Spleen (tissue), 11 donors: ENCODE measurements around the gene VPS35L. TPM values are rescaled to one million over a fixed set of nuclear protein-coding genes. Genes with fewer than 3 reads are reported as not detected.
A peak's percentile ranks its signal among the peaks of the same experiment; 100 is the strongest.

Source experiments
- DNase-seq: peaks from one replicate; pipeline ENCODE4 v3.0.0-alpha.2; 2020
- H3K27ac ChIP-seq, 8 donors: fragments of 200-600 bp; sonication (generic) in 7 of 8; 1 replicate in 4 of 8; 2 replicates in 4 of 8; pipeline versions ENCODE4 v1.5.0 to v1.8.0; 2016 to 2021; ENCODE audit warnings: inconsistent platforms in 4 of 8, mild to moderate bottlenecking in 4 of 8, moderate library complexity in 1 of 8
- H3K27me3 ChIP-seq, 7 donors: fragments of 200-600 bp; sonication (generic) in 6 of 7; replicated peaks in 1 of 7; 1 replicate in 4 of 7; 2 replicates in 3 of 7; pipeline versions ENCODE4 v1.5.0 to v1.8.0; 2016 to 2021; ENCODE audit warnings: inconsistent platforms in 3 of 7, mild to moderate bottlenecking in 1 of 7
- H3K36me3 ChIP-seq, 6 donors: fragments of 200-600 bp; sonication (generic) in 5 of 6; 1 replicate in 4 of 6; 2 replicates in 2 of 6; pipeline versions ENCODE4 v1.5.0 to v1.8.0; 2016 to 2021; ENCODE audit warnings: inconsistent platforms in 2 of 6
- H3K4me1 ChIP-seq, 6 donors: fragments of 200-600 bp; sonication (generic) in 5 of 6; 1 replicate in 3 of 6; 2 replicates in 3 of 6; pipeline versions ENCODE4 v1.5.0 to v1.8.0; 2016 to 2021; ENCODE audit warnings: inconsistent platforms in 3 of 6
- H3K4me3 ChIP-seq, 8 donors: fragments of 200-600 bp; sonication (generic) in 7 of 8; 1 replicate in 4 of 8; 2 replicates in 4 of 8; pipeline versions ENCODE4 v1.5.0 to v1.8.0; 2016 to 2021; ENCODE audit warnings: inconsistent platforms in 4 of 8, mild to moderate bottlenecking in 4 of 8, moderate library complexity in 2 of 8
- H3K9me3 ChIP-seq, 8 donors: fragments of 200-600 bp; sonication (generic) in 7 of 8; 1 replicate in 4 of 8; 2 replicates in 4 of 8; pipeline versions ENCODE4 v1.5.0 to v1.8.0; 2016 to 2021; ENCODE audit warnings: inconsistent platforms in 4 of 8
- CTCF ChIP-seq, 11 experiments: fragments of 200-600 bp in 7 of 11; fragments of 450-650 bp in 4 of 11; sonication (generic) in 4 of 11; IDR thresholded peaks in 8 of 11; conservative IDR thresholded peaks in 3 of 11; 1 replicate in 7 of 11; 2 replicates in 4 of 11; pipeline versions ENCODE4 v1.4.0 to v1.8.0; 2016 to 2021; ENCODE audit warnings: antibody characterized with exemption in 11 of 11, inconsistent platforms in 4 of 11, mild to moderate bottlenecking in 1 of 11
- POLR2A ChIP-seq, 3 donors: fragments of 450-650 bp; IDR thresholded peaks; one replicate each; pipeline ENCODE4 v1.5.1; 2017; ENCODE audit warnings: antibody characterized with exemption in 3 of 3, mild to moderate bottlenecking in 1 of 3
- POLR2AphosphoS5 ChIP-seq, 3 donors: sonication (generic); formaldehyde crosslinking; IDR thresholded peaks; one replicate each; pipeline ENCODE4 v1.5.1; 2017; ENCODE audit warnings: antibody characterized with exemption in 3 of 3
- WGBS, 5 donors: extraction: QIAGEN DNeasy Blood & Tissue Kit in 3 of 5; methylation state at CpG; one replicate each; pipeline versions ENCODE4 v1.1.5 to v1.1.7; 2013 to 2018; 5-methylcytosine and 5-hydroxymethylcytosine counted together
- intact Hi-C: fragments of 100-400 bp; cut with DNase I; formaldehyde crosslinking; loops from one replicate; pipeline ENCODE4 v1.15.0; 2023; ENCODE audit warnings: low total_unique reads
- polyA plus RNA-seq, 3 donors: library from polyadenylated mRNA; stranded (reverse); fragments of 200-250 nt; gene quantifications; one replicate each; pipeline ENCODE4 v1.2.1, GENCODE V29; 2013
- total RNA-seq, 7 donors: library from RNA; depleted of rRNA in 3 of 7; stranded (reverse); fragments of >200 nt in 3 of 7; fragmentation: NEBNext Ultra II Directional in 4 of 7; extraction: Animal tissue kit (Norgen Biotek cat#: 25700) in 4 of 7; gene quantifications; one replicate each; pipeline versions ENCODE4 v1.1.0 to v1.2.1, GENCODE V29; 2016 to 2021
- donor health status: healthy with polysubstance abuse.
- donor health status: DM: no; HTN: no; CAD: no; lungs with moderate emphysema.
- donor health status: DM: no; HTN: no; CAD: no.
- donor health status: Bipolar disorder and iron deficiency.
- donor health status: healthy.
- donor health status: DM: no; HTN: no; CAD: no.
- donor health status: DM: yes; HTN: yes; CAD: no.

Gene VPS35L
- total and polyA plus RNA-seq, 10 donors: 22.9 to 76.1 (median 58.0) TPM

- WGBS, 5 donors: 96 to 98% (median 97%) methylated on average over 8 of the region's 8 CpGs
- no peak for DNase-seq
- Histone ChIP-seq H3K9me3 (peaks cover 0 to 5% (median 0%) of the 10 kb centered on the region in 8 donors), H3K27ac (no peak overlapping the region), H3K36me3 (peaks cover 2 to 100% (median 66%) of the 10 kb centered on the region in 6 donors), H3K27me3 (no peaks in the 10 kb centered on the region), H3K4me1 (no peaks in the 10 kb centered on the region), H3K4me3 (no peak overlapping the region)
- intact Hi-C loops: no loop called here
- TF ChIP-seq POLR2A (IDR thresholded peaks at IDR 0.05) (no peak), CTCF (IDR thresholded peaks at IDR 0.05 in 8 of 11, conservative IDR thresholded peaks at IDR 0.05 in 3 of 11) (no peak), POLR2AphosphoS5 (IDR thresholded peaks at IDR 0.05) (no peak)
Observed at GRCh38 chr16:19607616-19608280, 52.2 kb downstream of the VPS35L start.

- no peak overlapping the region for H3K27ac ChIP-seq
- DNase-seq: no peak
- intact Hi-C loops: no loop called here
- no peak overlapping the region for H3K4me3 ChIP-seq
- peaks cover 2 to 100% (median 63%) of the 10 kb centered on the region in 6 donors for H3K36me3 ChIP-seq
- H3K4me1 ChIP-seq: no peaks in the 10 kb centered on the region
- WGBS, 5 donors: 82 to 92% (median 87%) methylated on average over 5 of the region's 5 CpGs
- no peak for TF ChIP-seq CTCF (IDR thresholded peaks at IDR 0.05 in 8 of 11, conservative IDR thresholded peaks at IDR 0.05 in 3 of 11)
- TF ChIP-seq POLR2A (IDR thresholded peaks at IDR 0.05): no peak
- no peak for TF ChIP-seq POLR2AphosphoS5 (IDR thresholded peaks at IDR 0.05)
- H3K27me3 ChIP-seq: no peaks in the 10 kb centered on the region
- peaks cover 0 to 5% (median 0%) of the 10 kb centered on the region in 8 donors for H3K9me3 ChIP-seq
Observed at GRCh38 chr16:19609359-19609758, 53.9 kb downstream of the VPS35L start.

DNA sequence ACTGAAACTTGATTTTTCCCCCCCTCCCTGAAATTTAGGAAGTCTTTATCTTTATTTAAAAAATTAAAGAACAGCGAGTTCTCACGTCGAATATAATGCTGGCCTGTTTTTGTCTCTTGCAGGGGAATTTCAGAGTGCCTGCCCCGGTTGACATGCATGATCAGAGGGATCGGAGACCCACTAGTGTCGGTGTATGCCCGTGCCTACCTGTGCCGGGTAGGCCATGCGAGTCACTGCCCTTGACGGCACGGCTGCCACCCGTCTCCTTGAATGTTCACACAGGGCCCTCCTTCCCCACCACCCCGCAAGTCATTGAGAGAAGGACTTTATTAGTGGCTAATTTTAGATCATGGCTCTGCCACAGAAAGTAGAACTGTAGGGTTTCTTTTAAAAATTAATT lies 54.7 kb downstream of the VPS35L start:
- H3K9me3 ChIP-seq: peaks cover 0 to 5% (median 0%) of the 10 kb centered on the region in 8 donors
- TF ChIP-seq POLR2AphosphoS5 (IDR thresholded peaks at IDR 0.05) (peak in 1 of 3 donors; percentile 16), CTCF (IDR thresholded peaks at IDR 0.05 in 8 of 11, conservative IDR thresholded peaks at IDR 0.05 in 3 of 11) (no peak), POLR2A (IDR thresholded peaks at IDR 0.05) (no peak)
- H3K4me3 ChIP-seq: no peak overlapping the region
- no peak for DNase-seq
- H3K27ac ChIP-seq: no peak overlapping the region
- 94 to 97% (median 96%) methylated on average over 13 of the region's 13 CpGs for WGBS, 5 donors
- H3K27me3 ChIP-seq: no peaks in the 10 kb centered on the region
- intact Hi-C loops: no loop called here
- peaks cover 2 to 100% (median 63%) of the 10 kb centered on the region in 6 donors for H3K36me3 ChIP-seq
- no peaks in the 10 kb centered on the region for H3K4me1 ChIP-seq

- no peaks in the 10 kb centered on the region for H3K4me1 ChIP-seq
- peaks cover 0 to 100% (median 51%) of the 10 kb centered on the region in 6 donors for H3K36me3 ChIP-seq
- WGBS, 5 donors: 90 to 95% (median 92%) methylated on average over 5 of the region's 5 CpGs
- no peaks in the 10 kb centered on the region for H3K27me3 ChIP-seq
- no peak for TF ChIP-seq POLR2A (IDR thresholded peaks at IDR 0.05)
- no peak for TF ChIP-seq POLR2AphosphoS5 (IDR thresholded peaks at IDR 0.05)
- no peak for TF ChIP-seq CTCF (IDR thresholded peaks at IDR 0.05 in 8 of 11, conservative IDR thresholded peaks at IDR 0.05 in 3 of 11)
- no peak for DNase-seq
- no peak overlapping the region for H3K4me3 ChIP-seq
- intact Hi-C loops: no loop called here
- no peaks in the 10 kb centered on the region for H3K9me3 ChIP-seq
- no peak overlapping the region for H3K27ac ChIP-seq
Observed at GRCh38 chr16:19613834-19614233, 58.3 kb downstream of the VPS35L start.
